Right ventricle myocardium superior (tissue), 1 donor: ENCODE data around the gene WIF1. TPM values are rescaled to one million over a fixed set of nuclear protein-coding genes. Genes with fewer than 3 reads are reported as not detected.

Source experiments
- ATAC-seq: fragments of 200-7000 bp; cut with Tn5 transposase; one replicate; pipeline ENCODE4 v1.9.1; 2020; ENCODE audit warnings: mild to moderate bottlenecking; ENCODE audit not compliant: poor library complexity
- DNase-seq: peaks from one replicate; pipeline ENCODE4 v3.0.0-alpha.2; 2020
- intact Hi-C: fragments of 100-400 bp; cut with DNase I; formaldehyde crosslinking; loops from one replicate; pipeline ENCODE4 v1.11.2; 2022
- long read RNA-seq: library from polyadenylated mRNA; unstranded; transcript quantifications from one replicate; pipeline ENCODE4 v2.0.0, GENCODE V29; 2021
- total RNA-seq: library from RNA; stranded (reverse); fragmentation: NEBNext Ultra II Directional; extraction: Animal tissue kit (Norgen Biotek cat#: 25700); gene quantifications from one replicate; pipeline ENCODE4 v1.2.1, GENCODE V29; 2021
- donor health status: DM: no; HTN: yes; CAD: no; lungs with severe emphysema.

Gene WIF1, protein sequence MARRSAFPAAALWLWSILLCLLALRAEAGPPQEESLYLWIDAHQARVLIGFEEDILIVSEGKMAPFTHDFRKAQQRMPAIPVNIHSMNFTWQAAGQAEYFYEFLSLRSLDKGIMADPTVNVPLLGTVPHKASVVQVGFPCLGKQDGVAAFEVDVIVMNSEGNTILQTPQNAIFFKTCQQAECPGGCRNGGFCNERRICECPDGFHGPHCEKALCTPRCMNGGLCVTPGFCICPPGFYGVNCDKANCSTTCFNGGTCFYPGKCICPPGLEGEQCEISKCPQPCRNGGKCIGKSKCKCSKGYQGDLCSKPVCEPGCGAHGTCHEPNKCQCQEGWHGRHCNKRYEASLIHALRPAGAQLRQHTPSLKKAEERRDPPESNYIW
- total RNA-seq: not detected
- long read RNA-seq: 0 reads

DNA sequence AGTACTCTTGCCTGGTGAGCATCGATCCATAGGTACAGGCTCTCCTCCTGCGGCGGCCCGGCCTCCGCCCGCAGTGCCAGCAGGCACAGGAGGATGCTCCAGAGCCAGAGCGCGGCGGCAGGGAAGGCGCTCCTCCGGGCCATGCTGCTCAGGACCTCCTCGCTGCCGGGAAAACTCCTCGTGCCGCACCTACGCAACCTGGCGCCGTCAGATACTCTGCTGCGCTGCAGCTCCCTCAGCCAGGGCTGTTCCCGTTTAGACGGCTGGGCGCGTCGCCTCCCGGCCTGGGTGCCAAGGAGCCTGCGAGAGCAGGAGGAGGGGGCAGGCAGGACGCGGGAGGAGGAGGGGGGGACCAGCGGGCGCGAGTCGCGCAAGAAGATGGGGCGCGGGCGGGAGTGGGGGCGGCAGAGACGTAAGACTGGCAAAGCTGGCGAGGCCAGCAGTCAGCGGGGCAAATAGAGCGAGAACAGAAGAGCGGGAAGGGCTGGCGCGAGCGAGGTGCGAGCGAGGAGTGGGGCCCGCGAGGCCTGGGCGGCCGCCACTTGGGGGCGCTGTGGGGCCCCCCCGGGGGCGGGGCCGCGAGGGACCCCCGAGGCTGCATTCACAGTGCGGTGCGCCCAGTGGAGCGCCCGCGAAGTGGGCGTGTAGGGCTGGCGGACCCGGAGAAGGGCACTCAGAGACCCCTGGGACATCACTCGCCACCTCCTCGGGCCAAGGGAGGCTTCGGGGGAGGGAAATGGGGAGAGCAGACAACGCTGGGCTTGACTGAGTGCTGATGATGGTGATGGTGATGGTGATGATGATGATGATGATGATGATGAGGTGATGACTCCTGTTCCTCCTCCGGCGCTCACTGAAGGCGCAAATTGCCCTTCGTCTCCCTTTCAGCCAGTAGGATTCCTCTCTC, at the start of gene WIF1:
Gene WIF1, minus strand, starts transcription at position 257 of the 907 bp plus-strand sequence. Its CDS starts 114 bp downstream, at position 143.
- intact Hi-C loops: loop anchor here (10.0 kb wide), 1 partner anchor 227 kb away; no protein-coding TSS in a partner anchor
- ATAC-seq: peak; percentile 31
- DNase-seq: peak; percentile 43

DNA sequence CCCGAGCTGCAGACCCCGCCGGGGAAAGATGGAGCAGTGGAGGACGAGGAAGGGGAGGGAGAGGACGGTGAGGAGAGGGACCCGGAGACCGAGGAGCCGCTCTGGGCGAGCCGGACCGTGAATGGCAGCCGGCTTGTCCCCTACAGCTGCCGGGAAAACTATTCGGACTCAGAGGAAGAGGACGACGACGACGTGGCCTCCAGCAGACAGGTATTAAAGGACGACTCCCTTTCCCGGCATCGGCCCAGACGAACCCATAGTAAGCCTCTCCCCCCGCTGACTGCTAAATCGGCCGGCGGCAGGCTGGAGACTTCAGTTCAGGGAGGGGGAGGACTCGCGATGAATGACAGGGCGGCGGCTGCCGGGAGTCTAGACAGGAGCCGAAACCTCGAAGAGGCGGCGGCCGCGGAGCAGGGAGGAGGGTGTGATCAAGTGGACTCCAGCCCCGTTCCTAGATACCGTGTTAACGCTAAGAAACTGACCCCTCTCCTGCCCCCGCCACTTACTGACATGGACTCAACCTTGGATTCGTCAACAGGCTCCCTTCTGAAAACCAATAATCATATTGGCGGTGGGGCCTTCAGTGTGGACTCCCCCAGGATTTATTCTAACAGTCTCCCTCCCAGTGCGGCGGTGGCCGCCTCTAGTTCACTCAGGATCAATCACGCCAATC, 49.2 kb upstream of the WIF1 start:
- intact Hi-C loops: no loop called here
- peak; percentile 72 for ATAC-seq
- peak; percentile 78 for DNase-seq

DNA sequence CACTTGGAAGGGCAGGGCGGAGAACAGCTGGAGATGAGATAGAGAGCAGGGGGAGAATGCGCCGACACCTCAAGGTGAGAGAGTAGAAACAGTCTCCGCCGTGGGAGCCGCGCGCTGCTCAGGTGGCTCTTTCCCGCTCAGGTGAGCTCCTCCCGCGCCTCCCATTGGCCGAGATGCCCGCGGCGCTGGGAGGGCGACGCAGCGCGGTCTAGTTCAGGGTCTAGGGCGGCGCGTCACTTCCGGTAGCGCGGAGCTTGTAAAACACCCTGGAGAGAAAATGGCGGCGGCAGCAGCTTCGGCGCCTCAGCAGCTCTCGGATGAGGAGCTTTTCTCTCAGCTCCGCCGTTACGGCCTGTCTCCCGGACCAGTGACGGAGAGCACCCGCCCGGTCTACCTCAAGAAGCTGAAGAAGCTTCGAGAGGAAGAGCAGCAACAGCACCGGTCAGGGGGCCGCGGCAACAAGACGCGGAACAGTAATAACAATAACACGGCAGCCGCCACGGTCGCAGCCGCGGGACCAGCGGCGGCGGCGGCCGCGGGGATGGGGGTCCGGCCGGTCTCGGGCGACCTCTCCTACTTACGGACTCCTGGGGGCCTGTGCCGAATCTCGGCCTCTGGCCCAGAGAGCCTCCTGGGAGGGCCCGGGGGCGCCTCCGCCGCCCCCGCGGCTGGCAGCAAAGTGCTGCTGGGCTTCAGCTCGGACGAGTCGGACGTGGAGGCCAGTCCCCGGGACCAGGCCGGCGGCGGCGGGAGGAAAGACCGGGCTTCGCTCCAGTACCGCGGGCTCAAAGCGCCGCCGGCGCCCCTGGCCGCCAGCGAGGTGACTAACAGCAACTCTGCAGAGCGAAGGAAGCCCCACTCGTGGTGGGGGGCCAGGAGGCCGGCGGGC, 48.5 kb upstream of the WIF1 start, which contains the start of gene LEMD3:
Gene LEMD3, plus strand, starts transcription at position 264 of the 889 bp plus-strand sequence. Its CDS starts 14 bp downstream, at position 278.
- intact Hi-C loops: no loop called here
- DNase-seq (peak; percentile 98), ATAC-seq (peak; percentile 98)

DNA sequence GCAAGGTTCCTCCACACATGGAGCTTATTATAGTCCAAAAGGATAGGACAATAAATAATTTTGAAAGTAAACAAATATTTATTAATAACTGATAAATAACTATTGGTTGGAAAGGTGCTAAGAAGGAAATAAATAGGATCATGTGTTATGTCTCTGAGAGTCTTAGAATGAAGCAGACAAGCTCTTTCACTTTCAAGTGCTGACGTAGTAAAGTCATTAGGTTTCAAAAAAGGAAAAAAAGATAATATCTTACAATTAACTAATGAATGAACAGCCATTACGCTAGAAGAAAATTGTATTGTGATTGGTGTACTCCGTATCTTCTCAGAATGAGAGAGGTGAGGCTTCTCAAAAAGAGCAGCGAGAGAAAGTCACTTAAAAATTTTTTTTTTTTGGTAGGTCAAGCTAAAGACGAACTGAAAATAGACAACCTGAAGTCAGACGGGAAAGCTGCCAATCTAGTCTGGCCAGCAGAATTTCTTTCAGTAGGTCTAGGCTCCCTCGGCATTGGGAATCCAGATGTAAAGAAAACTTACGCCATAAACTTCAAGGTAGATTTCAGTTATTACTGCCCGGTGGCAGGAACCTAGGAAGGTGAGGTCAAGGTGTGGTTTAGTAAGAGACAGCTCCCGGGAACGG, 47.7 kb upstream of the WIF1 start:
- DNase-seq (no peak), ATAC-seq (no peak)
- intact Hi-C loops: no loop called here

DNA sequence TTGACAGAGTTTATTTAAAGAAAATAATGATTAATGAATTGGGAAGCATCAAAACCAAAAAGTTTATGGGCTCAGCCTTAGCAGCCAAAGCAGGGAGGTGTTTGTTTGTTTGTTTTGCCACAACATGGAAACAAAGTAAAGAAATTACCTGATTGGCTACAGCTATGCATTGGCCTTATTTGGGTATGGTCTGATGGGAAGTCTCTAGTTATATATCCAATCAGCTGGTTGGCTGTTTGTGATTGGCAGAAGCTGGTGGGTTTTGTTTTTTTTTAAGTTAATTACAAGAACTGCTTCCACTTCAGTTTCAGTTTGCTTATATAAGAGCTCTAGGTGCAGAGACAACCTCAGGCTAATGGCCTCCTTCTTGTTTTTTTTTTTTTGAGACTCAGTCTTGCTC, 43.7 kb upstream of the WIF1 start:
- ATAC-seq (no peak), DNase-seq (no peak)
- intact Hi-C loops: no loop called here

DNA sequence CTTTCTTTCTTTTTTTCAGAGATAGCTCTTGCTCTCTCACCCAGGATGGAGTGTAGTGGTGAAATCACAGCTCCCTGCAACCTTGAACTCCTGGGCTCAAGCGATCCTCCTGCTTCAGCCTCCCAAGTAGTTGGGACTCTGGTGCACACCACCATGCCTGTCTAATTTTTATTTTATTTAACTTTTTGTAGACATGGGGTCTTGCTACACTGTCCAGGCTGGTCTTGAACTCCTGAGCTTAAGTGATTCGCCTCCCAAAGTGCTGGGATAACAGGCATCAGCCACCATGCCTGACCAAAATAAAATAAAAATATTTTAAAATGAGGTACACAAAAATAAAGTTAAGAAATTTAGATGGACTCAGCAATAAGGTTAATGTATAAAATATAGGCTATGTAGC, 43.1 kb upstream of the WIF1 start:
- no peak for ATAC-seq
- no peak for DNase-seq
- intact Hi-C loops: no loop called here

DNA sequence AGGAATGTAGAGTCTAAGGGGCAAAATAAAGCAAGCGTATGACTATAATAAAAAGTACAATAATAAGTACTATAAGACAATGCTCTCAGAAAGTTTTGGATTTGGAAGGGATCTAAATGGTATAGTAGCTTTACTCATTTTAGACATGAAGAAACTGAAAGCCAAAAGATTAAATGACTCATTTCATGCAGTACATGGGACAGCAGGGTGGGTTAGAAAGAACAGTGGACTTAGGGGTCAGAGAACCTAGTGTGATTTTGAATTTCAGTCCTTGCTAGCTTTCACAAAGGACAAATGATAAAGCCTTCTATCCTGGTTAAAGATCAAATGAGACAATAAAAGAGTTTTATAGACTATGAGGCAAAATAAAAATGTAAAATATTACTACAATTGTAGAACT, 41.5 kb upstream of the WIF1 start:
- DNase-seq (no peak), ATAC-seq (no peak)

DNA sequence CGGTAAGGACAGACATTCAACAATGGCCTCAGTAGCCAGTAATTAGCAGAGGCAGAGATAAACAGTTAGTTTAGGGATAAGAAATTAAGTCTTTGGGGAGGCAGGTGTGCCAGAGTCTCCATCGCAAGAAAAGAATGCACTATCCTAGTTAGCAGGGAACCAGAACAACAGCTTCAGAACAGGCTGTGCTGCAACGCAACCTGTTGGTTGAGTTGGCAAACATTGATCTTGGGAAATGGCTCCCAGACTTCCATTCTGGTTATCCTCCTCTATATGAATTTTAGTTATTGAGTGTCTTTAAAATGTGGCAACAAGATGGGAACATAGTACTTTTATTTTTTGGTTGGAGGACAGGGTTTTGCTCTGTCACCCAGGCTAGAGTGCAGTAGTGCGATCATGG, 36.0 kb upstream of the WIF1 start:
- no peak for ATAC-seq
- intact Hi-C loops: no loop called here
- no peak for DNase-seq

More for the DNA sequence above, 41.5 kb upstream of the WIF1 start:
- intact Hi-C loops: no loop called here

DNA sequence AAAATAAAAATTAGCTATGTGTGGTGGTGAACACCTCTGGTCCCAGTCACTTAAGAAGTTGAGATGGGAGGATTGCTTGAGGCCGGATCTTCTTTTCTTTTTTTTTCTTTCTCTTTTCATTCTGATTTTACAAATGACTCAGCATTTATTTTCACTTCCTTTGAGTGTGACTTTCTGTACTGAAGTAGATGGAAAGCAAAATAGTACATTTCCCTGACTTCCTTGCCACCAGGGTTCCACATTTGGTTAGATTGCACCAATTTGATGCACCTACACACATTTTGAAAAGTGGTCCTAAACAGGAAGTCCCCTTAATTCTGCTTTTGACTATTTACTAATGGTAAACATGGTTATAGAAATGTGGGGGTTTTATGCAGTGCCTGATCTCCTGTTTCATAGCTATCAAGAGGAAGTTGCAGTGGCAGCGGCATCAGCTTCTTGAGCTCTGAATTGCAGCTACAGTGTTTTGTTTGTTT, 35.3 kb upstream of the WIF1 start:
- intact Hi-C loops: no loop called here
- ATAC-seq (no peak), DNase-seq (no peak)

DNA sequence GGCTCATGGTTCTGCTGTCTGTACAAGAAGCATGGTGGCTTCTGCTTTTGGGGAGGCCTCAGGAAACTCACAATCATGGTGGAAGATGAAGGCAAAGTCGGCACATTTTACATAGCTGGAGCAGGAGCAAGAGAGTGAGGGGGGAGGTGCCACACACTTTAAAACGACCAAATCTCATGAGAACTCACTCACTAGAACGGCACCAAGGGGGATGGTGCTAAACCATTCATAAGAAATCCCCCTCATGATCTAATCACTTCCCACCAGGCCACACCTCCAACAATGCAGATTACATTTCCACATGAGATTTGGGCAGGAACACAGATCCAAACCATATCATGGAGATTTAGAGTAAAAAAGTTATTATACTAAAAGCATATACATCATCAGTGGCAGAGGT, 34.7 kb upstream of the WIF1 start:
- intact Hi-C loops: no loop called here
- ATAC-seq (no peak), DNase-seq (no peak)

DNA sequence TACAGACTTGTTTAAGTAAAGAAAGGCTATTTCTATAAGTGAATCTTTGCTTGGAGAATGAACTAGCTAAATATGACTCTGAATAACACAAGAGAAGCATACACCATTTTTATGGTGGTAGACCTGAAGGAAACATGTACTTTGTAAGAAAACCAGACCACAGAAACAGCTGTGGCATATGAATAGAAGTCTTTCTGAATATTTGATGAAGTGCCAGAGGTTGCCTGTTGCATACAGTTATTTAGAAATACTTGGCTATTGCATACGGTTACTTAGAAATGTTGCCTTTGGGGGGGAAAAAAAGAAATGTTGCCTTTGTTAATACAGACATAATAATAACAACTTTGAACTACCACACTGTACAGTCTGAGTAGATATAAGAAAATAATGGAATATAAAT, 31.5 kb upstream of the WIF1 start:
- ATAC-seq: no peak
- intact Hi-C loops: no loop called here

DNA sequence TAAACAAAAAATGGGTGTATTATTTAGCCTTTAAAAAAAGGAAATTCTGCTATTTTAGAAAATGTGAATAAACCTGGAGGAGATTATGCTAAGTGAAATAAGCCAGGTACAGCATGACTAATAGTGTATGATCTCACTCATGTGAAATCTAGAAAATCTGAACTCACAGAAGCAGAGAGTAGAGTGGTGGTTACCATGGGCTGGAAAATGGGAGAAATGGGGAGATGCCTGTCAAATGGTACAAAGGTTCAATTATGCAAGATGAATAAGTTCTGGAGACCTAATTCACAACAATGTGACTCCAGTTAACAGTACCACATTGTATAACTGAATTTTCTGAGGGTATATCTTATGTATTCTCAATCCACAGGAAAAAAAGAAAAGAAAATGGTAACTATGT, 30.9 kb upstream of the WIF1 start:
- no peak for DNase-seq
- intact Hi-C loops: no loop called here
- no peak for ATAC-seq

More for the DNA sequence above, 31.5 kb upstream of the WIF1 start:
- no peak for DNase-seq

DNA sequence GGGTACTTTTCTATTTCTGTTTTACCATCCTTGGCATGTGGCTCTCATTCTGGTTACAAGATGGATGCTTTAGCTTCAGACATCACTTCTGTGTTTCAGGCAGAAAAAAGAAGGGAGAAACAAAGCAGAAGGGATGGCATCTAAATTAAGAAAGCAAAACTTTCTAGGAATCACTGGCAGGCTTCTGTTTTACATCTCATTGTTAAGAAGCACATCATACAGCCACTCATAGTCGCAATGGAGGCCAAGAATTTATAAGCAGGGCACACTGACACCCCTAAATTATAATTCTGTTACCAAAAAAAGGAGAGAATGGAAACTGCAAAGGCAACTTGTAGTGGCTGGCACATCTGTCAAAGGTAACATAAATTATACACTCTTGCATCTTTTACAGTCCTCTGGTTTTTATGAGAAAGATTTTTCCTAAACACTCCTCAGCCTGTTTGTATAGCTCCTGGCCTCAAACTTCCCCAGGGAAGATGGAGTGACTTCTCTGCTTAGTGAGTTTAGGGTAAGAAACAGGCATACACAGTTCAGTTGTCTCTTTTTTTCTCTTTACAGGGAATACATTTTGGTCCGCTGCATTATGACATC, 26.3 kb upstream of the WIF1 start:
- intact Hi-C loops: no loop called here
- ATAC-seq (no peak), DNase-seq (no peak)

DNA sequence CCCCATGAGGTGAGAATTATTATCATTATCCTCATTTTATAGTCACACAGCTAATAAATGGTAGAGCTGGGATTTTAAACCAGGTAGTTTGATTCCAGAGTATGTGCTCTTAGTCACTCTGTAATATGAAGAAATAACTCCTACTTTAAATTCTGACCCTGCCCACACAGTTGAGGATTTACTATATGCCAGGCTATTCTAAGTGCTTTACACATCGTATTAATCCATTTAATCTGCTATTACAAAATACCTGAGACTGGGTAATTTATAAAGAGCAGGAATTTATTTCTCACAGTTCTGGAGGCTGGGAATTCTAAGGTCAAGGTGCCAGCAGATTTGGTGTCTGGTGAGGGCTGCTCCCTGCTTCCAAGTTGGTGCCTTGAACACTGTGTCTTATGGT, 19.6 kb upstream of the WIF1 start:
- DNase-seq (no peak), ATAC-seq (no peak)
- intact Hi-C loops: no loop called here

DNA sequence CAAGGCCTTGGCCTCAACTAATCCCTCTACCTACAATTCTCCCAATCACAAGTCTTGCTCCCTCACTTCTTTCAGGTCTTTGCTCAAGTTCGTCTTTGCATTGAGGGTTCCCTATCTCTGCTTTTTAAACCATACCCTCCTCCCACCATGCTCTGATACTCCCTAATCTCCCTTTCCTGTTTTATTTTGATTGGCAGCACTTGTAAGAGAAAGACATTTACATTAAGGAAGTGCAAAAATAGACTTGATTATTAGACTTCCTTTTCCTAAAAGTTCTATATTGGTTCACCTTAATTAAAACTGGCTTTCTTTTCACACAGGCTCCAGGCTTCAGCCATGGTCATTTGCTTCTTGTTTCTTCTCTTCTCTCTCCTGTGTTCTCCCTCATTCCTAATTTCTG, 18.3 kb upstream of the WIF1 start:
- DNase-seq (no peak), ATAC-seq (no peak)
- intact Hi-C loops: no loop called here

DNA sequence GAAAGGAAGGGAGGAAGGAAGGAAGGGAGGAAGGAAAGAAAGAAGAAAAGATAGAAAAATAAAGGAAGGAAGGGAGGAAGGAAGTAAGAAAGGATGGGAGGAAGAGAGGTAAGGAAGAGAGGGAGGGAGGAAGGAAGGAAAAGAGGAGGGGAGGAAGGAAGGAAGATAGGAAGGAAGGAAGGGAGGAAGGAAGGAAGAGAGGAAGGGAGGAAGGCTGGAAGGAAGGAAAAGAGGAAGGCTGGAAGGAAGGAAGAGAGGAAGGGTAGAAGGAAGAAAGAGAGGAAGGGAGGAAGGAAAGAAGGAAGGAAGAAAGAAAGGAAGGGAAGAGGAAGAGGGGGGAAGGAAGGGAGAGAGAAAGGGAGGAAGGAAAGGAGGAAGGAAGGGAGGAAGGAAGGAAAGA, 12.8 kb upstream of the WIF1 start:
- intact Hi-C loops: no loop called here
- no peak for DNase-seq
- no peak for ATAC-seq

DNA sequence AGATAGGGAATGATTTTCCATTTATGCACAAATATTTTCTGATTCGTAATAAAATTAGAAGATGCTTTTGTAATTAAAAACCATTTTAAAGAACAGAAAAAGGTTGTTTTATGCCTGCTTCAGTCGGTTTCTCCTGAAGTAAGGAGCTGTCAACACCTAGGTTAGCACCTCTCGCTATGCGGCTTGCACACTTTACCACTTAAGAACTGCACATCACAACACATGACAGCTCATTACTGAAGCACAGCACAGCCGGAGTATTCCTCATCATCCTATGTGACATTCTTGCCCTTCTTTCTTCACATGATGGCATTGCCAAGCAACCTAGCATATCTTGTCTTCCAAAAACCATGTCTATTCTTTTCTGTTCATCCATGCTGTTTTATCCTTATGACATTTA, 5.4 kb upstream of the WIF1 start:
- ATAC-seq (no peak), DNase-seq (no peak)
- intact Hi-C loops: loop anchor here (10.0 kb wide), 1 partner anchor 232 kb away; no protein-coding TSS in a partner anchor
